ENCODE measurements around the gene SF3A1. TPM values are rescaled to one million over a fixed set of nuclear protein-coding genes. Genes with fewer than 3 reads are reported as not detected.

SF3A1 gene
- total and polyA plus RNA-seq, 2 experiments from 2014 or later = 45.8 to 84.6 TPM

DNA sequence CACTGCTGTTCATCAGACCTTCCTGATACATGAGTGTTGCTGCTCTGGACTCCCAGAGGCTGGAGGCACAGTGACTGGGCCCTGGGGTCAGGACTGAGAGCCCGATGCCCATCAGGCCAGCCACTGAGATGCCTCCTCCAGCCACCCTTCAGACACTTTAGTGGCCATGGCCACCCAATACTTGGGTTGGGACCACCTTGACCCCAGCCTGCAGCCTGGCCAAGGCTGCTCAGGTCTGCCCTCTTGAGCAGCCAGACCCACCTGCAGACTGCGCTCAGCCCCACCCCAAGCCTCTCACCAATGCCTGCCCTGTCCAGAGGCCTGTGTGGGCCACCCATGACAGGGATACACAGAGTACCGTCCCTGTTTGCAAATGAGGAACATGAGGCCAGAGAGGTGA, 26.4 kb upstream of the SF3A1 start:
- WGBS (ENCODE audit: low lambda C conversion rate, missing lambda C conversion rate) = 71% methylated on average over 3 of the region's 3 CpGs
- H3K36me3 ChIP-seq (replicated peaks; ENCODE audit: insufficient read depth, low read depth) = no peaks in the 10 kb centered on the region
- no peaks in the 10 kb centered on the region for H3K9me3 ChIP-seq (ENCODE audit: low read depth)

DNA sequence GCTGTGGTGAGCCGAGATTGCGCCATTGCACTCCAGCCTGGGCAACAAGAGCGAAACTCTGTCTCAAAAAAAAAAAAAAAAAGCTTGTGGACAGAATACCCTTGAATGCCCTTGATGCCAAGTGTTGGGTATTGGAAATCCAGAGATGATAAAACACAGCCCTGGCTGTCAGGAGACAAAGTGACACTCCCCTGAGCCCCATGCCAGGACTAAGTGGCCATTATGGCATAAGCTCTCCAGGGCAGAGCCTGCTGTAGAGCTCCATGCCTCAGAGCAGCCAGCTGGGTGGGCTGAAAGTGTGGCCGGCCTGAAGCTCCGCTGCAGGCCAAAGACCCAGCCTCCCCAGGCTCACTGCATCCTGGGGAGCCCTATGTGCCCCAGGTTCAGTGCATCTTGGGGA, 25.6 kb upstream of the SF3A1 start:
- no peak overlapping the region for H3K4me3 ChIP-seq
- TF ChIP-seq EZH2 (IDR thresholded peaks at IDR 0.05; ENCODE audit: borderline replicate concordance) = no peak
- TF ChIP-seq, protein P1, sequence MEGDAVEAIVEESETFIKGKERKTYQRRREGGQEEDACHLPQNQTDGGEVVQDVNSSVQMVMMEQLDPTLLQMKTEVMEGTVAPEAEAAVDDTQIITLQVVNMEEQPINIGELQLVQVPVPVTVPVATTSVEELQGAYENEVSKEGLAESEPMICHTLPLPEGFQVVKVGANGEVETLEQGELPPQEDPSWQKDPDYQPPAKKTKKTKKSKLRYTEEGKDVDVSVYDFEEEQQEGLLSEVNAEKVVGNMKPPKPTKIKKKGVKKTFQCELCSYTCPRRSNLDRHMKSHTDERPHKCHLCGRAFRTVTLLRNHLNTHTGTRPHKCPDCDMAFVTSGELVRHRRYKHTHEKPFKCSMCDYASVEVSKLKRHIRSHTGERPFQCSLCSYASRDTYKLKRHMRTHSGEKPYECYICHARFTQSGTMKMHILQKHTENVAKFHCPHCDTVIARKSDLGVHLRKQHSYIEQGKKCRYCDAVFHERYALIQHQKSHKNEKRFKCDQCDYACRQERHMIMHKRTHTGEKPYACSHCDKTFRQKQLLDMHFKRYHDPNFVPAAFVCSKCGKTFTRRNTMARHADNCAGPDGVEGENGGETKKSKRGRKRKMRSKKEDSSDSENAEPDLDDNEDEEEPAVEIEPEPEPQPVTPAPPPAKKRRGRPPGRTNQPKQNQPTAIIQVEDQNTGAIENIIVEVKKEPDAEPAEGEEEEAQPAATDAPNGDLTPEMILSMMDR (IDR thresholded peaks at IDR 0.05; ENCODE audit: poor library complexity) = no peak
- TF ChIP-seq EZH2phosphoT487 (IDR thresholded peaks at IDR 0.05; ENCODE audit: low read depth, severe bottlenecking, unreplicated experiment) = no peak
- whole genome bisulfite sequencing (ENCODE audit: low lambda C conversion rate, missing lambda C conversion rate) = 93% methylated on average over 5 of the region's 5 CpGs

More for the DNA sequence above, 26.4 kb upstream of the SF3A1 start:
- DNase-seq (ENCODE audit: low spot score) = no peak
- Histone ChIP-seq H3K4me2 (no peak overlapping the region), H3K9me2 (replicated peaks; ENCODE audit: insufficient read depth) (no peaks in the 10 kb centered on the region), H3K27me3 (no peaks in the 10 kb centered on the region), H3K79me2 (peaks cover 3% of the 10 kb centered on the region), H2AFZ (no peak overlapping the region), H3K4me1 (ENCODE audit: insufficient read depth) (peaks cover 8% of the 10 kb centered on the region), H4K20me1 (ENCODE audit: insufficient read depth, poor library complexity, severe bottlenecking) (no peaks in the 10 kb centered on the region), H3K27ac (no peak overlapping the region), H3K4me3 (no peak overlapping the region)
- TF ChIP-seq, protein P1 (IDR thresholded peaks at IDR 0.05; ENCODE audit: poor library complexity) = no peak
- no peak for TF ChIP-seq EZH2phosphoT487 (IDR thresholded peaks at IDR 0.05; ENCODE audit: low read depth, severe bottlenecking, unreplicated experiment)
- no peak for TF ChIP-seq EZH2 (IDR thresholded peaks at IDR 0.05; ENCODE audit: borderline replicate concordance)

DNA sequence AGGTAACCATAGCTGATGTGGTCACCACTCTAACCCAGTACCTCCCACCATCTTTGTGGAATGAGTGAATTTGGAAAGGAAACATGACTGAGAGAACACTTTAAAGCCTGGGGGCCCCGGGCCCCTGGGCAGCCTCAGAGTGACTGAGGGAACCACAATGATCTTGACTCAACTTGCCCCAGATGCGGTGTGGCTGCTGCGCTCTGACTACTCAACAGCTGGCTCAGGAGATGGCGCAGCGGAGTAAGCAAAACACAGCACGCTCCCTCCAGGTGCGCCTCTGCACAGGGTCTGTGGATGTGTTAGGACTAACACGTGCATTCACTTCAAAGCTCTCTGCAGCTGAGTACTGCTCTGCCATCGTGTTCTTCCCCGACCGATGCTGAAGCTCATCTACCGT, 24.6 kb upstream of the SF3A1 start:
- no peak for TF ChIP-seq EZH2phosphoT487 (IDR thresholded peaks at IDR 0.05; ENCODE audit: low read depth, severe bottlenecking, unreplicated experiment)
- no peak for TF ChIP-seq EZH2 (IDR thresholded peaks at IDR 0.05; ENCODE audit: borderline replicate concordance)
- TF ChIP-seq, protein P1 (IDR thresholded peaks at IDR 0.05; ENCODE audit: poor library complexity) = no peak
- Histone ChIP-seq H3K9me3 (ENCODE audit: low read depth) (no peaks in the 10 kb centered on the region), H3K36me3 (replicated peaks; ENCODE audit: insufficient read depth, low read depth) (no peaks in the 10 kb centered on the region), H3K4me1 (ENCODE audit: insufficient read depth) (peaks cover under 1% of the 10 kb centered on the region), H2AFZ (no peak overlapping the region), H4K20me1 (ENCODE audit: insufficient read depth, poor library complexity, severe bottlenecking) (no peaks in the 10 kb centered on the region), H3K79me2 (no peaks in the 10 kb centered on the region), H3K4me2 (no peak overlapping the region), H3K4me3 (no peak overlapping the region), H3K9me2 (replicated peaks; ENCODE audit: insufficient read depth) (no peaks in the 10 kb centered on the region), H3K27me3 (no peaks in the 10 kb centered on the region), H3K27ac (no peak overlapping the region)
- no peak for DNase-seq (ENCODE audit: low spot score)
- WGBS (ENCODE audit: low lambda C conversion rate, missing lambda C conversion rate) = 93% methylated on average over 12 of the region's 12 CpGs

More for the DNA sequence above, 25.6 kb upstream of the SF3A1 start:
- DNase-seq (ENCODE audit: low spot score) = no peak
- Histone ChIP-seq H4K20me1 (ENCODE audit: insufficient read depth, poor library complexity, severe bottlenecking) (no peaks in the 10 kb centered on the region), H2AFZ (no peak overlapping the region), H3K9me2 (replicated peaks; ENCODE audit: insufficient read depth) (no peaks in the 10 kb centered on the region), H3K4me1 (ENCODE audit: insufficient read depth) (peaks cover 4% of the 10 kb centered on the region), H3K79me2 (peaks cover 3% of the 10 kb centered on the region), H3K9me3 (ENCODE audit: low read depth) (no peaks in the 10 kb centered on the region), H3K27me3 (no peaks in the 10 kb centered on the region), H3K4me2 (no peak overlapping the region), H3K36me3 (replicated peaks; ENCODE audit: insufficient read depth, low read depth) (no peaks in the 10 kb centered on the region), H3K27ac (no peak overlapping the region)

DNA sequence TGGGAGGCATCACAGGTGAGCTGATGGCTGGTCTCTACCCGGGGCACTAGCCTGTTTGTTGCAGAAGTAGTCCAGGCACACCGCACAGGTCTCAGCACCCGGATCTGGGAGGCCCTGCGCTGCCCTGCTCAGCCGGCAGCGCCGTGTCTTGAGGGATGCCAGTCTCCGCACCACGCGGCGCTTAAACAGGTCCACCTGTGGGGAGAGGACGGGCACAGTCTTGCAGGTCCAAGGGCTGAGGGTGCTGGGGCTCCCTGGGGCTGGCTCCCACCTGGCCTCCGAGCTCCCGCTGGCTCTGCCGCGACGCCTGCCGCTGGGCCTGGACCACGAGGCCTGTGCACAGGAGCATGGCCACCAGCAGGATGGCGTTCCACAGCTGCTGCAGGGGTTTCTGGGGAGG, 23.3 kb upstream of the SF3A1 start:
- H2AFZ ChIP-seq = no peak overlapping the region
- WGBS (ENCODE audit: low lambda C conversion rate, missing lambda C conversion rate) = 98% methylated on average over 20 of the region's 20 CpGs
- H3K27me3 ChIP-seq = no peaks in the 10 kb centered on the region
- H3K4me3 ChIP-seq = no peak overlapping the region
- no peak overlapping the region for H3K27ac ChIP-seq
- DNase-seq (ENCODE audit: low spot score) = no peak
- H3K4me2 ChIP-seq = no peak overlapping the region
- H3K9me3 ChIP-seq (ENCODE audit: low read depth) = no peaks in the 10 kb centered on the region
- no peaks in the 10 kb centered on the region for H3K9me2 ChIP-seq (replicated peaks; ENCODE audit: insufficient read depth)
- no peaks in the 10 kb centered on the region for H3K79me2 ChIP-seq
- H3K36me3 ChIP-seq (replicated peaks; ENCODE audit: insufficient read depth, low read depth) = no peaks in the 10 kb centered on the region
- no peak for TF ChIP-seq EZH2 (IDR thresholded peaks at IDR 0.05; ENCODE audit: borderline replicate concordance)
- no peak for TF ChIP-seq EZH2phosphoT487 (IDR thresholded peaks at IDR 0.05; ENCODE audit: low read depth, severe bottlenecking, unreplicated experiment)
- TF ChIP-seq, protein P1 (IDR thresholded peaks at IDR 0.05; ENCODE audit: poor library complexity) = no peak
- no peaks in the 10 kb centered on the region for H3K4me1 ChIP-seq (ENCODE audit: insufficient read depth)
- H4K20me1 ChIP-seq (ENCODE audit: insufficient read depth, poor library complexity, severe bottlenecking) = no peaks in the 10 kb centered on the region

Data from hepatocyte (in vitro differentiated cells).